ENCODE results near the gene FMN1.

- no peak for TF ChIP-seq CTCF (IDR thresholded peaks at IDR 0.05)
- no peak for TF ChIP-seq POLR2A (IDR thresholded peaks at IDR 0.05)
These were observed 252.7 kb downstream of the FMN1 start for GRCh38 chr15:32941823-32942222.

Data from esophagus squamous epithelium (tissue), 4 donors.